ENCODE measurements around the gene ZRANB1. TPM values are rescaled to one million over a fixed set of nuclear protein-coding genes. Genes with fewer than 3 reads are reported as not detected.

Gene ZRANB1
- total and polyA plus RNA-seq, 10 of the 15 experiments (the other 5 are each of a cell fraction or from before 2014, with no cell fraction given): 1.7 to 11.8 (median 6.2) TPM

- ChIA-PET RAD21 (ENCODE audit: unreplicated experiment) (no interaction called here), CTCF (interaction anchor here (0.6 kb wide), 1 partner anchor 496 kb away, joined by 4 read pairs; no protein-coding TSS in a partner anchor), SMC1A (ENCODE audit: uncharacterized antibody, unreplicated experiment) (no interaction called here), POLR2A (no interaction called here)
- Histone ChIP-seq H4K20me1 (ENCODE audit: control insufficient read depth, insufficient read depth) (no peaks in the 10 kb centered on the region), H2AFZ (ENCODE audit: control insufficient read depth, low read depth, low read length) (no peak overlapping the region), H3K9ac (ENCODE audit: control insufficient read depth, insufficient read depth, low read length) (no peak overlapping the region), H3K79me2 (ENCODE audit: control insufficient read depth, insufficient read depth, low read length) (no peaks in the 10 kb centered on the region), H3K4me3 (no peak overlapping the region), H3K36me3 (ENCODE audit: control insufficient read depth in 2 of 2, insufficient read depth in 2 of 2, low read length in 1 of 2) (no peaks in the 10 kb centered on the region), H3K9me3 (replicated peaks; ENCODE audit: control insufficient read depth, insufficient read depth, low read length) (no peaks in the 10 kb centered on the region), H3K4me1 (ENCODE audit: control insufficient read depth, insufficient read depth, low read length) (no peaks in the 10 kb centered on the region), H3K4me2 (ENCODE audit: control insufficient read depth, insufficient read depth) (no peak overlapping the region), H3K27me3 (replicated peaks in 1 of 2; ENCODE audit: control insufficient read depth in 2 of 2, insufficient read depth in 2 of 2, low read length in 1 of 2) (peaks cover 2 to 4% of the 10 kb centered on the region in 2 experiments; a peak in 3 of 4 replicates), H3K27ac (ENCODE audit: control insufficient read depth, insufficient read depth) (no peak overlapping the region)
- ATAC-seq (no peak), FAIRE-seq (no peak), DNase-seq (ENCODE audit: low read depth, low spot score) (no peak)
- in situ Hi-C loops (cut with MboI): no loop called here
- WGBS (ENCODE audit: insufficient coverage, insufficient replicate concordance, low lambda C conversion rate, missing lambda C conversion rate): 78% methylated on average over 51 of the region's 51 CpGs
- BruUV-seq (replicated peaks): no TSS peak
- intact Hi-C loops (cut with micrococcal nuclease; ENCODE audit: unreplicated experiment): no loop called here
- no peak for TF ChIP-seq MXI1 (IDR thresholded peaks at IDR 0.05; ENCODE audit: low read depth, low read length)
- TF ChIP-seq LARP7 (IDR thresholded peaks at IDR 0.05): no peak
- no peak for TF ChIP-seq NR2C1 (IDR thresholded peaks at IDR 0.05)
- no peak for TF ChIP-seq E2F8 (IDR thresholded peaks at IDR 0.05; ENCODE audit: low read depth, partially characterized antibody)
- no peak for TF ChIP-seq FOXK2 (IDR thresholded peaks at IDR 0.05)
- no peak for TF ChIP-seq FOXM1 (IDR thresholded peaks at IDR 0.05; ENCODE audit: low read depth, low read length)
- no peak for TF ChIP-seq ZBTB4 (CRISPR knock-in tag; IDR thresholded peaks at IDR 0.05)
- no peak for TF ChIP-seq ZNF384 (IDR thresholded peaks at IDR 0.05; ENCODE audit: borderline replicate concordance, low read depth, low read length)
- TF ChIP-seq ATF3 (IDR thresholded peaks at IDR 0.05; ENCODE audit: borderline replicate concordance, extremely low read depth, low read depth, low read length): no peak
- TF ChIP-seq NFIC (IDR thresholded peaks at IDR 0.05; ENCODE audit: low read depth, low read length): no peak
- TF ChIP-seq SKIL (IDR thresholded peaks at IDR 0.05; ENCODE audit: low read depth, poor library complexity, severe bottlenecking): no peak
- TF ChIP-seq PAX5 (IDR thresholded peaks at IDR 0.05; ENCODE audit: borderline replicate concordance, low read depth, low read length): no peak
- TF ChIP-seq ETV6 (conservative IDR thresholded peaks at IDR 0.05 in 1 of 2, IDR thresholded peaks at IDR 0.05 in 1 of 2; ENCODE audit: borderline replicate concordance in 1 of 2, low read depth in 1 of 2): no peak
Observed at GRCh38 chr10:125026036-125026931, 84.4 kb downstream of the ZRANB1 start.
